Measurements from ENCODE around the gene PDGFRB. TPM values are rescaled to one million over a fixed set of nuclear protein-coding genes. Genes with fewer than 3 reads are reported as not detected.
A peak's percentile ranks its signal among the peaks of the same experiment; 100 is the strongest.

PDGFRB gene
- total RNA-seq, 1 experiment from 2014 or later, result 5.4 TPM

DNA sequence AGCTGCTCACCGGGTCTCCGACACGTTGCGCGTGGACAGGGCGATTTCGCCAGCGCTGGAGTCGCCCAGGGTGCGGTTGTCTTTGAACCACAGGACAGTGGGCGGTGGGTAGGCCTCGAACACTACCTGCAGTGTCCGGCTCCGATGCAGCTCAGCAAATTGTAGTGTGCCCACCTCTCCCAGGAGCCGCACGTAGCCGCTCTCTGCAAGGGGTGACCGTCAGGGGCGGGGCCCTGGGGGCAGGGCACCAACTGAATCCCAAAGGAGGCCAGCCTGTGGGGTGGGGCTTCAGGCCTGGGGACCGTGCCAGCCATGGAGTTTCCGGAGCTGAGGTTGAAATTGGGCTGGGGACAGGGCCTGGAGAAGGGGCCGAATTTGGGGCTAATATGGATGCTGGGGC is 22.9 kb downstream of the PDGFRB start:
- no peak for DNase-seq (ENCODE audit: low read depth)

DNA sequence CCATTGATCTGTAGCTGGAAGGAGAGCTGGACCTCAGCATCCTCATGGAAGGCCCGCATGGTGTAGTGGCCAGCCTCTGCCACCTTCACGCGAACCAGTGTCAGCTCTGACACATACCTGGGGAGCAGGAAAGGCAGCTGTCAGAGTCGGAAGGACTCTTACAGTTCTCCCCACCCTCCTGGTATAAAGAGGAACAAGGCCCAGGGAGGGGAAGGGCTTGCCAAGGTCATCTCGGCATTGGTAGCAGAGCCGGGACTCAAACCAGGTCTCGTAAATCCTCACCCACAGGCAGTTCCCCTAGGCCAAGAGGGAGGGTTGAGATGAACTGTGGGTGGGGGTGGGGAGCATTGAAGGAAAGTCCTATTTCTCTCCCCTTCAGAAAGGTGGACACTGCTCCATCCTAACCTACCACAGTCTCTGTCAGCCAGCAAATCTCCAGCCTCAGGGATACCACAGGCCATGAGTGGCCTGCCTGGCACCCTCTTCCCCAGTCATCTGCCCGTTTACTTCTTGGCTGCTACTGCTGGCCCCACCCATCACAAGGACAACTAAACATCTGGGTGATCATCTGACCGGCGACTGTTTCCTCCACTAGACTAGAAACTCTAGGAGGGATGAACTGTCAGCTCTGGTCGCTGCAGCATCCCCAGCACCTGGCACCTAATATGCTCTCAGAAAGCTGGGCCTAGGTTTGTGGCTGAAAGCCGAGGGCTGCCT is 23.5 kb downstream of the PDGFRB start:
- DNase-seq (ENCODE audit: low read depth), result no peak

DNA sequence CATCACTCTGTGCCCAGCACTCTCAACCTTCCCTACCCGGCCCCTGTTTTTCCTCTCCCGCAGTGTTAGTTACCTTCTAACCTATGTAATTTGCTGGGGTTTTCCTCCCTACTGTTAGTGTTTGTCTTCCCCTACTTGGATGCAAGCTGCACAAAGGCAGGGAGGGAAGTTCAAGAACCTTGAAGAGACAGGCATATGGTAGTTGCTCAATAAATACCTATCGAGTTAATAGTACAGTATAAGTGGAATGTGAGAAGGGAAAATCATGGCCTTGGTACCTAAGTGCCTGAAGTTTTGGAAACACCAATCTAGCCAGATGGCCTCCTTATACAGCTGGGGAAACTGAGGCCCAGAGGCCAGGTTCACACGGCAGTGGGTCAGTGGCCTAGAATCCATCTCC is 24.2 kb downstream of the PDGFRB start:
- no peak for DNase-seq (ENCODE audit: low read depth)

DNA sequence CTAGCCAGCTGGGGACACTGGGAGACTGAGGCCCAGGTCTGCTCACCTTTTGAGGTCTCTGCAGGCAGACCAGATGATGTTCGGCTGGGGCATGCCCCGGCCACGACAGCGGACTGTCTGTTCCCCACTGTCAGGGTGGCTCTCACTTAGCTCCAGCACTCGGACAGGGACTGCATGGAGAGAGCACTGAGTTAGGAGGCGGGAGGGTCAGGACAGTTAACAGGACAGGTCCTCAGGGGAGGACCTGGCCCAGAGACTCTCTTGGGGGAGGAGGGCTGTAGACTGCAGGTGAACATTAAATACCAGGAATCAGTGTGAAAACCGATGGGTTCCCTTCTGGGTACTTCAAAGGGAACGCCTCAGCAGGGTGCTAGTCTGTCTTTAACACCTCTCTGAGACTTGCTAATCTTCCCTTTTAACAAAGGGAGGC is 25.1 kb downstream of the PDGFRB start:
- DNase-seq (ENCODE audit: low read depth), result no peak

DNA sequence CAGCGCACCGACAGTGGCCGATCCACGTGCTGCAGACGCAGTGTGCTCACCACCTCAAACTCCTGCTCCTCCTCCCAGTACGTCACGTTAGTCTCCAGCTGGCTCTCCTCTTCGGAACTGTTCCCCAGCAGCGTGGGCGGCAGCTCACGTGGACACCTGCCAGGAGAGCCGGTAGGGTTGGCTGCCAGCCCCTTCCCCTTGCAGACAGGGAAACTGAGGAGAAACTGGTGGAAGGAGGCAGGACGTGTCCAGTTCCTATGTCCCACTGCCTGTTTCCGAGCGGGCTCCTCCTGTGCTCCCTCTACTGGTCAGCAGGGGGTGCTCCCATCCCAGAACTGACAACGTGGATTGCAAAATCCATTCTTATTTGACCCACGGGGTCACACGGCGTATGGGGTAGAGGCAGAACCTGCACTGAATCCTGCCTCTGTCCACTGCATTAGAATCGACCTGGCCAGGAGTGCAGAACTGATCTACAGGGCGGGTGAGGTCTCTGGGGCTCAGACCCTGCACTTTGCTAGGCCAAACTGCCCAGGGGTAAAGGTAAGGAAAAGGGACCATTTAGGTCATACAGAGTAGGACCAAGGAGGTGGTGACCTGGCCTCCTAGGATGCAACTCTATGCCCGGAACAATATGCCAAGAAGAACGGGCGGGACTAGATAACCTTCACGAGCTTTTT is 25.7 kb downstream of the PDGFRB start:
- peak; percentile 61 for DNase-seq (ENCODE audit: low read depth)

DNA sequence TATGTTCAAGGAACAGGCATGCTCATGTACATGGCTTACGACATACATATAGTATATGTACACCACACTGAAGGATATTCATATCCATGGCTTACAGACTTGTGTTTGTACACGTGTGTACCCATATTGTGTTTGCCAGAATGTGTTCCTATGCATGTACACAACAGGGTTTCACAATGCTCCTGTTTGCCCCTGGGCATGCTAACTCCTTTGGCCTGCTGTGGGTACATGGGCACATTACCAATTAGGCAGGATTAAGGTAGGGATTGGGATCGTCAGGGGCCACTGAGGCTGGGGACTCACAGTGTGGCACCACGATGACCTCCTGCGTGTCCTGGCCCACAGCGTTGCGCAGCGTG is 26.2 kb downstream of the PDGFRB start:
- no peak for DNase-seq (ENCODE audit: low read depth)

DNA sequence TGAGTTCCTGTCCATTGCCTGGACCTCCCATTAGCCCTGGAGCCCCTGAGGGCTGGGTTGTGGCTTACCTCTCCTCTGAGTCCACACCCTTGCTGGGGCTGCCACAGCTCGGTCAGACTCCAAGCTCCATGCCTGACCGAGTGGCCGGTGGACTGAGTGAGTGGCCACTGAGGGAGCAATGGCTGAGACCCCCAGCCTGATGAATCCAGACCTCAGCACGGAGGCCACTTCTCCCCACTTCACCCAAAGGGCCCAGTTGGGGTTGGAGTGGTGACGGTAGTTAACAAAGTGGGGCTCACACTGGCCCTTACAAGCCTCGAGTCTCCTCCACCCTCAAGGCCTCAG is 28.8 kb downstream of the PDGFRB start:
- no peak for DNase-seq (ENCODE audit: low read depth)

DNA sequence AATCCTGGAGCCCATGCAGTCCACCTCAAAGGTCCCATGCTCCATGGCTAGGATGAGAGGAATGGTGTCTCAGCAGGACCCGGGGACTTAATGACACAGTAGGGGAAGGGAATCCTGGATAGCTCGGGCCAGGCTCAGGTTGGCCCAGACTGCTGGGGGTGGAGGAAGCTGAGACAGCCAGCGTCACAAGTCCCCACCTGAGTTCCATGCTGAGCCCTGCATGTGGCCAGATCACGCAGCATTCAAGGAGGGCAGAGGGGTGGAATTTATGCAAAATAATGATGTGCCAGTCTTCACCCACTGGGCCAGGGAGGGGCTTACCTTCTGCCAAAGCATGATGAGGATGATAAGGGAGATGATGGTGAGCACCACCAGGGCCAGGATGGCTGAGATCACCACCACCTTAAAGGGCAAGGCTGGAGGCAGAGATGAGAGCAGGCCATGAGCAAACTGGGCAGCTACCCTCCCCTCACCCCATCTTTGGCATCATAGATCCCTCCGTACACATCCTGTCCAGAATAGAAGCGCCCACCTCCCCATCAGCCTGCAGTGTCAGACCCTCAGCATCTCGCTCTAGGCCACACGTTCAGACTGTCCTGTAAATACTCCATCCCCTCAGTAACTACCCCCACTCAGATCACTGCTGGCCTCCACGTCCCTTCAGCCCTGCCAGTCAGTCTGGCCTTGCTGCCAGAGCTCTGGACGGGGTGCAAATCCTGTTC is 29.3 kb downstream of the PDGFRB start:
- no peak for DNase-seq (ENCODE audit: low read depth)

DNA sequence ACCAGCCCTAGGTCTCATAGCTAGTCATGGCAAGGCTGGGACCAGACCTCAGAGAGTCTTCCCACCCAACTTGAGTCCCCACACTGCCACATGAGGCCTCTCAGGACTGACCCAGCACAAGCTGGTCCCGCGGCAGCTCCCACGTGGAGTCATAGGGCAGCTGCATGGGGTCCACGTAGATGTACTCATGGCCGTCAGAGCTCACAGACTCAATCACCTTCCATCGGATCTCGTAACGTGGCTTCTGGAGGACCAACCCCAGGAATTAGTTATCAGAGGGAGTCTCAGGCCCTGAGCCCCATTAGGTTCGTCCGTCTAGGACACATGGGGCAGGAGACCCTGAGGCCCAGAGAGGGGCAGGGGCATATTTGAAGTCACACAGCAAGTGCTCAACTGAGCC is 30.3 kb downstream of the PDGFRB start:
- no peak for DNase-seq (ENCODE audit: low read depth)

DNA sequence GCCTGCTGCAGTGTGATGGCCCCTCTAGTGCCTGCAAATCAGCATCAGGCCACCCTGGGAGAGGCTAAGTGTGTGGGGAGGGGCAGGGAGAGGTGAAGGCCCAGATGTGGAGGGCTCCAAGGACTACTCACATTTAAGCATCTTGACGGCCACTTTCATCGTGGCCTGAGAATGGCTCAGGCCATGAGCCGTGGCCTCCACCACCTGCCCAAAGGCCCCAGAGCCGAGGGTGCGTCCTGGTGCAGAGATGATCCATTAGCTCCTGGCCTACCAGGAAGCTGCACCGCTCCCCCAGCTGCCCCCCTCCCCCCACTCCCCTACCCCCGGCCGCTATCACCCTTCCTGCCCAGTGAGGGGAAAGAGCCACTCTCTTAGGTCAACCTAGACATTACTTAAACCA is 31.0 kb downstream of the PDGFRB start:
- DNase-seq (ENCODE audit: low read depth), result no peak

DNA sequence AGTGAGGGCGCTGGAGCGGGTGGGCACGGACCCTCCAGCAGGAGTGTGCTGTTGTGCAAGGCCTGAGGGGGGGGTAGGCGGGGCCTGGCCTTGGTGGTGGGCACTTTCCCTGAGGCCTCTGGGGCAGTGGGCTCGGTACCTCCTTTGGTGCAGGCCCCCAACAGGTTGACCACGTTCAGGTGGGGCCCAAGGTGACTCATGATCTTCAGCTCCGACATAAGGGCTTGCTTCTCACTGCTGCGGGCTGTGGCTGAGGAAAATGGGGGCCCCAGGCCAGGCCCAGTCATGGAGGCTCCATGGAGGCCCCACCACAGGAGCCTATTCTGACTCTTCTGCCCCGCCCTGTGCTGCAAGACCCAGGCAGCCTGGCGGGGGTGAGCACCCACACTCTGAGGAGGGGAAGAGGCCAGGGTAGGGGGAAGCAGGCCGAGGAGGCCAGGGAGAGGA is 31.5 kb downstream of the PDGFRB start:
- no peak for DNase-seq (ENCODE audit: low read depth)

DNA sequence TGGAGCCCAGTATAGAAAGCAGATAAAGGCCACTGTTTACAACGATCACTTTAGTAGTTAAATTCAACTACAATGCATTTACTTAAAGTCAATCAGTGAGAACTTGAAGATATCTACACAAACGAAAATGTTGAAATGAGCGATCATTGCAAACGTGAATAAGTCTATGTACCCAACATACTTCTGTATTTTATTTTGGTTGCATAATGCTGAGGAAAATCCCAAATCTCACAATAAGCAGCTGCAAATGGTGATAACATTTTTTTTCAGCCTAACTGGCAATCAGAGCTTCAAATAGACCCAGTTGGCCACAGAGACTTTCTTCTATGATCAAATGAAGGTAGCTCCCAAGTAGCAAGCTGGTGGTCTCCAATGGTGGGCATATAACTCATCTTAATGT is 32.1 kb downstream of the PDGFRB start:
- no peak for DNase-seq (ENCODE audit: low read depth)

DNA sequence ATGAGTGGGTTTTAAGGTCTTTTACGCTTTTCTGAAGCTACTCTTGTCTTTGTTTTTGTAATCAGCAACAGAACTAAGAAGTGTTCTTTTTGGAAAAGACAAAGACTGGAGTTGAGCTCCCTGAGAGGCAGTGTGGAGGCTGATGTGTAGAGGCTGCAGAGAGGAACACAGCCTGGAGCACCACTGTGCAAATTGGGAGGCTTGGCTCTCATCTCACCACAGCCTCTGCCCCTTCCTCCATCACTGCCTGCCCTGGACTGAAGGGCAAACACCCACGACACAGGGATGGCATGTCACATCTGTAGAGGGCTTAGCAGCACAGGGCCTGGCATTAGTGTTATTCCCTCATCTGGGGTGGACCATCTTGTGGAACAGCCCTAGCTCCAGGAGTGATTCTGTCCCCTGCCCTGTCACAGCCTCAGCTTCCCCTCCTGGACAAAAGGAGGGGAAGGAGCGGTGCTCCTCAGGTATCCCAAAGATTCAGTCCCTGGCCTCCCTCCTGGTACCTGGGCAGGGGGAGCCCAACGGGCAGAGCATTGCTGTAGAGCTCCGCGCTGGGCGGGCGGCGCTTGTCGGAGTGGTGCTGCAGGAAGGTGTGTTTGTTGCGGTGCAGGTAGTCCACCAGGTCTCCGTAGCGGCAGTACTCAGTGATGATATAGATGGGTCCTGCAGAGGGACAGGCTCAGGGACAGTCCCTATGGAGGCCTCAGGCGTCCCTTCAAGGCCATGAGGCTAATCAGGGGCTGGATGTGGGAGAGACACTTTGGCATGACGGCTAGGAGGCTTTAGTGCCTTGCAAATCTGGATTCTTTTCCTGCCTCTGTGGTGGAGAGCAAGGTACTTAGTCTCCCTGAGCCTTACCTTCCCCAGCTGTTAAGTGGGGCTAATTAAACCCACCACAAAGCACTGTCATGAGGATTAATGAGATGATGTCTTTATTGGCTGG is 32.8 kb downstream of the PDGFRB start:
- DNase-seq (ENCODE audit: low read depth), result no peak

DNA sequence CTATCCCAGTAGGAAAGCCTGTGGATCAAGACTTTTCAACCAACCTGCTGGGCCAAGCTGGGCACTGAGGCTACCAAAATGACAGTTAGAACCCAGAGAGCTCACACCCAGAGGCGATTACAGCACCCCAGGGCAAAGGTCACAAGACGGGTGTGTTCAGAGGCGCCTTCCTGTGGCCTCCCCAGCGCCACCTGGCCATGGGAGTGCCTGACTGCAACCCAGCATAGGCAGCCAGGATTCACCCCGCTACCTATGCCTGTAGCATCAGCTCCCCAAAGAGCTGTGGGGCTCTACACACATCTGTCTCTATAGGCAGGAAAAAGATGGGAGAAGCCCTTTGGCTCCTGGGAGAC is 33.5 kb downstream of the PDGFRB start:
- DNase-seq (ENCODE audit: low read depth), result no peak

DNA sequence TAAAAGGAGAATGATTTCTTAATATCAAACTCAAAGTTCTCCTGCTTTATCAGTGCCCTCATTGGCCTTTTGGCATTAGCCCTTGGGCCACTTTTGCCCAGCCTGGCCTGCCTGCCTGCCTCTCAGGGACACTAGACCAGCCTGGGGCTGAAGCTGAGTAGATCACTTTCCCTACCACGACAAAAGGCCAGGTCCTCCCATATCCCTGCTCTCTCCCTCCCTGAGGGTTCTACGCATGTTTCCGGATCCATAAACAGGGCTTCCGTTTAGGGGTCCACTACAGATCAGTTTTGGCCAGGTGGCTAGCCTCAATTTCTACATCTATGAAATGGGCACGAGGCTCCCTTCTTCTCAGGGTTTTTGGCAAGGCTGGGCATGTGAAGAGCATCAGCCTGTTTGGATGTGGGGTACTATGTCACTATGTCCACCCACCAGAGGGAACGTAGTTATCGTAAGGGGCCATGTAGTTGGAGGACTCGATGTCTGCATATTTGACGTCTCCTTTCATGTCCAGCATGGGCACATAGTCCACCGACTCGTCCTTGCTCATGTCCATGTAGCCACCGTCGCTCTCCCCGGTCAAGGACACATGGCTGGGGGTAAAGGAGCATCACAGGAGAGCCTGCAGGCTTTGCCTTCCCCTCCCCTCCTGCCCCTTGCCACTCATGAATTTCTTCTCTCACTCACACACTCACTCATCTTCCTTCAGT is 34.0 kb downstream of the PDGFRB start:
- DNase-seq (ENCODE audit: low read depth), result no peak

DNA sequence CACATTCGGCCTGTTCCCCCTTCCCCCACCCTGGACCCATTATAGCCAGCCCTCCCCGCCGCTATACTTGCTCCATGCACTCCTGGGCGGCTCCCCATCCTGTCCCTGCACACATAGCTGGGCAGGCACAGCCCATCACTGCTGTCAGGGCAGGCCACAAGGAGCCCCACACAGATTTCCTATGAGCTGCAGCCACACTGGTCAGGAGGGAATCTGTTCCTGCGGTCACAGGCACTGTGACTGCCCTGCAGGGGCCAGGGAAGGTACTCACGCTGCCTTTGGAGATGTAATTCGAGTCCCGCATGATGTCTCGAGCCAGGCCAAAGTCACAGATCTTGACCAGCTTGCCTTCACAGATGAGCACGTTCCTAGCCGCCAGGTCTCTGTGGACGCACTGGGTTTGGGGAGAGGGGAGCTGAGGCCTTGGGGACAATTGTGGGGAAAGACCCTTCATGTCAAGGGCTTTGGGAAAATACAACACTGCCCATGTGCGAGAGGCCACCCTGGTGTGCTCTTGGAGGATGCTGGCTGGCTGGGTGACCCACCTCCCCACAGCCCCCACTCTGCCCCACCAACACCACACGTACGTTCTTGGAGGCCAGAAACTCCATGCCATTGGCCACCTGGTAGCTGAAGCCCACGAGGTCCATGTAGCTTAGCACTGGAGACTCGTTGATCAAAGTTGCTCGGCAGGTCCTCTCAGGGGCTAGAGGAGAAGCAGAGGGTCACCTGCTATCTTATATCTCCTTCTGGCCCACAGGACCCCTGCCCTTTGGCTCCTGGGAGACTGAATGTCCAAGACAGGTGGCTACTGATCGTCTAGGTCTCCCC is 34.8 kb downstream of the PDGFRB start:
- no peak for DNase-seq (ENCODE audit: low read depth)

DNA sequence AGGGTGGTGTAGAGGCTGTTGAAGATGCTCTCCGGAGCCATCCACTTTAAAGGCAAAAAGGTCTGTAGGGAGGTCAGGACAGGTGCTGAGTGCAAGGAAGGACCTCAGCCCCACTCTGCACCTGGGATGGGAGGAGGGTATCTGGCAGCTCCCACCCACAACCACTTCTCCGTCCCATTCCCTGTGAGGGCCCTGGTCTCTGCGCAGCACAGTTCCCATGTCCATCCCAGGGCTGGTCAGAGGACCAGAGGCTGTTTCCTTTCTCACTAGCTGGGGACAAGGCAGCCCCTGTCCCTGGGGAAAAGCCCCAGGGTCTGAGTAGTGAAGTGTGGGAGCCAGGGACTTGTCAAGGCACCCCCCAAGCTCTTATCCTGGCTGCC is 35.6 kb downstream of the PDGFRB start:
- no peak for DNase-seq (ENCODE audit: low read depth)

DNA sequence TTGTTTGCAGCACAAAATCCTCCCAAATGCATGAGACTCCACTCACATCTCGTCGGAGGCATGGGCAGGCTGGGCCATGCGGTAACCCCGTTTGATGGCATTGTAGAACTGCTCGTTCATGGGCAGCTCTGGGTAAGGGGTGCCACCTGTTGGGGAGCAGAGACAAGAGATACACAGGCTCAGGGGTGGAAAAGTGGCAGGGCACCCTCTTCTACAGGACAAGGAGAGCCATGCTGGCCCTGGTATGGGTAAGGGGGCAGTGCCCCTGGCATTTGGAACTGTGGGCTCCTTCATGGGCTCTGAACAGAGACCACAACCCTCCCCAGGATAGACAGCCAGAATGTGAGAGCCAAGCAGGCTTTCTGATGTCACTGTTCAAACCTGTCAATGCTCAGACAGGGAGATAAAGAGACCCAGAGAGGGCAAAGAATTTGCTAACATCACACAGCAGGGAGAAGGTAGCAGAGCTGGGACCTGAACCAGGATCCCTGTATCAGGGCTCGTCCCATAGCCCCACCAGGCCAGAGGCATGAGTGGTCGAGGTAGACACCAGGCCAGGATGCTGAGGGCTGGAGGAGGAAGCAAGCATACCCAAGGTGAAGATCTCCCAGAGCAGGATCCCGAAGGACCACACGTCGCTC is 36.1 kb downstream of the PDGFRB start:
- no peak for DNase-seq (ENCODE audit: low read depth)

DNA sequence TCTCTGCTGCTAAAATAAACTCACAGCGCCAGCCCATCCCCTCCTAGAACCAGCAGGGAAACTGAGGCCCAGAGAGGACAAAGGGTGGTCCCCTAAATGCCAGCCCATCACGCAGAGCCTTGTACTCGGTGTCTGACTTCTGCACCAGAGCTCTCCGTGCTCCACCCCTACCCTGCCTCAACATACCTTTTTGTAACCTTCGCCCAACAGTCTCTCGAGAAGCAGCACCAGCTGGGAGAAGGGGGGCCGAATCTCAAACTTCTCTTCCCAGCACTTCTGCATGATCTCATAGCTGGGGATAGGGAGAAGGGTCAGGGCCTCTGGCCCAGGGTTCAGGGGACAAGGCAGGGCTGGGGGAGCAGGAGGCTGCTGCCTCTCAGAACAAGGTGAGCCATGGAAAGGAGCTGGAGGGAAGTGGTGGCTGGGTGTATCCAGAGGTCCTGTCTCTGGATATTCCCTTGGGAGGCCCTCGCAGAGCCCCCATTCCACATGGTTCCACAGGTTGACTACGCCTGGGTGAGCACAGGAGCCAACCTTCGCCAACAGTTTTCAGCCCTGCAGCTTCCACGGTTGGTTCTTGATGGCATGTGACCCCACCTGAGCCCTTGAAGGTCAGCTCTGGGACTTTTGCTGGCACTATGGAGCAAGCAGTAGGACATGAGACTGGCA is 37.0 kb downstream of the PDGFRB start:
- DNase-seq (ENCODE audit: low read depth), result no peak

All from HT1080 (cell line).